Mammary epithelial cell (primary cell): Measurements from ENCODE around the gene ECD.

Experiments used
- CTCF ChIP-seq, 2 donors: IDR thresholded peaks in 1 of 2; conservative IDR thresholded peaks in 1 of 2; 2 replicates each; pipeline ENCODE4 v1.5.1; 2011 to 2012; ENCODE audit warnings: inconsistent platforms in 2 of 2, low read length in 2 of 2, mild to moderate bottlenecking in 2 of 2, control low read depth in 1 of 2, low read depth in 1 of 2; ENCODE audit not compliant: insufficient read depth in 1 of 2; ENCODE audit errors: extremely low read depth in 1 of 2
- EZH2 ChIP-seq: IDR thresholded peaks from 2 replicates; pipeline ENCODE4 v1.6.1; 2012; ENCODE audit warnings: low read length, inconsistent platforms, borderline replicate concordance

DNA sequence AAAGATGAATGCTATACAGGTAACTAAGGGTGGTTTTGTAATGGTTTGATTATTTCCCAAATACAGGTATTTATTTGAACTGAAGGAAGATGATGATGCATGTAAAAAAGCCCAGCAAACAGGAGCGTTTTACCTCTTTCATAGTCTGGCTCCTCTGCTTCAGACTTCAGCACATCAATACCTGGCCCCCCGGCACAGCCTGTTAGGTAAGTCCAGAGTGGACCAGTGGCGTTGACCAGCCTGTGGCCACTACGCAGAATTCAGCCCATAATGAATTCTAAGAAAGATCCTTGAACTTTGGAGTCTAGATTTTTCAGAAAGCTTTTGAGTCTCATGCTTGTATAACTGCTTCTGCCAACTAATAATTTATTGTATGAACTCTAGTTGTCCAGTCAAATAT lies 47.9 kb downstream of the ECD start:
- TF ChIP-seq CTCF (conservative IDR thresholded peaks at IDR 0.05 in 1 of 2, IDR thresholded peaks at IDR 0.05 in 1 of 2; ENCODE audit: extremely low read depth in 1 of 2, insufficient read depth in 1 of 2, low read depth in 1 of 2, low read length in 2 of 2) (no peak), EZH2 (no peak)
